Right lobe of liver (tissue), 6 donors: ENCODE results near the gene ABCB8. TPM values are rescaled to one million over a fixed set of nuclear protein-coding genes. Genes with fewer than 3 reads are reported as not detected.
A peak's percentile ranks its signal among the peaks of the same experiment; 100 is the strongest.

ENCODE experiments used
- ATAC-seq, 4 donors: fragments of 200-7000 bp; cut with Tn5 transposase; one replicate each; pipeline ENCODE4 v1.9.1; 2020; ENCODE audit warnings: mild to moderate bottlenecking in 4 of 4, moderate library complexity in 4 of 4
- DNase-seq, 3 donors: peaks; one replicate each; pipeline ENCODE4 v3.0.0-alpha.2; 2020
- H3K27ac ChIP-seq, 3 donors: fragments of 200-600 bp; one replicate each; pipeline ENCODE4 v1.8.0; 2022
- H3K27me3 ChIP-seq, 2 donors: fragments of 200-600 bp; one replicate each; pipeline ENCODE4 v1.8.0; 2022
- H3K36me3 ChIP-seq, 4 donors: fragments of 200-600 bp; sonication (generic) in 1 of 4; one replicate each; pipeline versions ENCODE4 v1.5.1 to v1.8.0; 2017 to 2022; ENCODE audit warnings: control low read depth in 1 of 4
- H3K4me1 ChIP-seq, 4 donors: fragments of 200-600 bp; sonication (generic) in 1 of 4; one replicate each; pipeline versions ENCODE4 v1.5.1 to v1.8.0; 2017 to 2022; ENCODE audit warnings: control low read depth in 1 of 4
- H3K4me3 ChIP-seq, 3 donors: fragments of 200-600 bp; one replicate each; pipeline ENCODE4 v1.8.0; 2022
- H3K9me3 ChIP-seq, 4 donors: fragments of 200-600 bp; sonication (generic) in 1 of 4; one replicate each; pipeline versions ENCODE4 v1.5.1 to v1.8.0; 2017 to 2022; ENCODE audit warnings: control low read depth in 1 of 4
- POLR2A ChIP-seq: fragments of 450-650 bp; IDR thresholded peaks from one replicate; pipeline ENCODE4 v1.6.1; 2017; ENCODE audit warnings: antibody characterized with exemption, mild to moderate bottlenecking
- WGBS: methylation state at CpG from one replicate; pipeline ENCODE4 v1.1.6; 2018; ENCODE audit warnings: low coverage, low lambda C conversion rate; ENCODE audit not compliant: insufficient coverage; ENCODE audit errors: missing lambda C conversion rate; 5-methylcytosine and 5-hydroxymethylcytosine counted together
- intact Hi-C, 2 donors: fragments of 100-400 bp; cut with DNase I; formaldehyde crosslinking; loops; one replicate each; pipeline versions ENCODE4 v1.11.2 to v1.14.1; 2022
- total RNA-seq, 6 experiments: library from RNA; depleted of rRNA in 2 of 6; stranded (reverse); fragments of >200 nt in 2 of 6; fragmentation: NEBNext Ultra II Directional in 3 of 6; extraction: Animal tissue kit (Norgen Biotek cat#: 25700) in 3 of 6; gene quantifications; one replicate each; pipeline versions ENCODE4 v1.1.0 to v1.2.4, GENCODE V29; 2016 to 2023
- TF ChIP-seq, protein P1 (sequence below), 4 donors: fragments of 200-600 bp in 3 of 4; fragments of 450-650 bp in 1 of 4; IDR thresholded peaks; one replicate each; pipeline versions ENCODE4 v1.5.1 to v1.8.0; 2016 to 2022; ENCODE audit warnings: antibody characterized with exemption in 4 of 4, mild to moderate bottlenecking in 2 of 4
- donor health status: DM: no; HTN: yes; CAD: no.
- donor health status: DM: no; HTN: no; CAD: no.
- donor health status: DM: no; HTN: no; CAD: no.
- donor health status: DM: no; HTN: yes; CAD: no.
- donor health status: DM: no; HTN: yes; CAD: no.

ABCB8 gene
- total RNA-seq, 6 experiments from 2014 or later: 22.3 to 33.8 (median 26.8) TPM

DNA sequence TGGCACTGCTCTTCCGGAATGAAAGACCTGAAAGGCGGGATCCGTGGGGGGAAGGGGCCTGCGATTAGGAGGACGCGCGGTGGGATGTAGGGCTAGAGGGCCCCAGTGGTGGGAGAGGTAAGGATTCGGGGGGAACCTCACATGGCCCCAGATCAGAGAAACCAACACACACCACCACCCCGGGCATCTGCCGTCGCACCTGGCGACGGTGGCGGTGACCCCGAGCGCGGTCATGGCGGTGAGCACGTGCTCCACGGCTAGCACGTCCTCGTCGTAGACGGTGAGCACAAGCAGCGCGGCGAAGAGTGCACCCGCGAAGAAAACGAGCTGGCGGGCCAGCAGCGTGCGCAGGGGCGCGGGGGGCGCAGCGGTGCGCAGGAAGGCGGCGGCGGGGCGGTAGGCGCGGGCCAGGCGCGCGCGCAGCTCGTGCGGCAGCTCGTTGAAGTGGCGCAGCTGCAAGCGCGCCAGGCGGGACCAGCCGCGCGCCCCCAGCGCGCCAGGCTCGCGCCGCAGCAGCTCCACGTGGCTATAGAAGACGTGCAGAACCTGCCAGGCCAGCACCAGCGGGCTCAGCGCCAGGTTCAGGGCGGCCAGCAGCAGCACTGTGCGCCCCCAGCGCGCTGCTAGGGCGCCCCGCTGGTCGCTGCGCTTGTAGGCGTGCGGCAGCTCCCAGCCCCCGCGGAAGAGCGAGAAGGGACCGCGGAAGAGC is 9.7 kb upstream of the ABCB8 start:
- no CpG with 5 or more reads among the region's 82 CpGs for WGBS
- Histone ChIP-seq H3K36me3 (no peaks in the 10 kb centered on the region), H3K9me3 (no peaks in the 10 kb centered on the region), H3K27me3 (peaks cover 0 to 12% of the 10 kb centered on the region in 2 donors), H3K27ac (no peak overlapping the region), H3K4me3 (peak overlapping the region in 1 of 3 donors; percentile 13), H3K4me1 (peaks cover 0 to 19% (median 2%) of the 10 kb centered on the region in 4 donors)
- TF ChIP-seq, protein P1, sequence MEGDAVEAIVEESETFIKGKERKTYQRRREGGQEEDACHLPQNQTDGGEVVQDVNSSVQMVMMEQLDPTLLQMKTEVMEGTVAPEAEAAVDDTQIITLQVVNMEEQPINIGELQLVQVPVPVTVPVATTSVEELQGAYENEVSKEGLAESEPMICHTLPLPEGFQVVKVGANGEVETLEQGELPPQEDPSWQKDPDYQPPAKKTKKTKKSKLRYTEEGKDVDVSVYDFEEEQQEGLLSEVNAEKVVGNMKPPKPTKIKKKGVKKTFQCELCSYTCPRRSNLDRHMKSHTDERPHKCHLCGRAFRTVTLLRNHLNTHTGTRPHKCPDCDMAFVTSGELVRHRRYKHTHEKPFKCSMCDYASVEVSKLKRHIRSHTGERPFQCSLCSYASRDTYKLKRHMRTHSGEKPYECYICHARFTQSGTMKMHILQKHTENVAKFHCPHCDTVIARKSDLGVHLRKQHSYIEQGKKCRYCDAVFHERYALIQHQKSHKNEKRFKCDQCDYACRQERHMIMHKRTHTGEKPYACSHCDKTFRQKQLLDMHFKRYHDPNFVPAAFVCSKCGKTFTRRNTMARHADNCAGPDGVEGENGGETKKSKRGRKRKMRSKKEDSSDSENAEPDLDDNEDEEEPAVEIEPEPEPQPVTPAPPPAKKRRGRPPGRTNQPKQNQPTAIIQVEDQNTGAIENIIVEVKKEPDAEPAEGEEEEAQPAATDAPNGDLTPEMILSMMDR (IDR thresholded peaks at IDR 0.05): no peak
- TF ChIP-seq POLR2A: no peak
- peak; percentile 8 to 24 (median 18) for ATAC-seq
- intact Hi-C loops: no loop called here
- peak in 1 of 3 donors; percentile 44 for DNase-seq

DNA sequence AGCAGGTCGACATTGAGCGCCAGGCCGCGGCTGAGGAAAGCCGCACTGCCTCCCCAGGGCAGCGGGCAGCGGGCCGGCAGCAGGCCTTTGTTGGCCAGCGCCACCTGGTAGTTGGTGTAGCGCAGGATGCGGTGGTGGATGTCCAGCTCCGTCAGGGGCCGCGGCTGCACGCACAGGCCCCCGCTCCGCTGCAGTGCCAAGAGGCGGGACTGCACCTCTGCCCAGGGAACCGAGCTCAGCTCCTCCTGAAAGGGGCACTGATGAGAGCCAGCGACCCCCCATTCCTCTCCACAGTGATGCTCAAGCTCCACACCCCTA is 9.2 kb upstream of the ABCB8 start:
- ATAC-seq (peak in 1 of 4 donors; percentile 25), DNase-seq (no peak)
- no CpG with 5 or more reads among the region's 20 CpGs for WGBS
- Histone ChIP-seq H3K4me1 (peaks cover 0 to 14% (median 2%) of the 10 kb centered on the region in 4 donors), H3K27me3 (peaks cover 0 to 10% of the 10 kb centered on the region in 2 donors), H3K36me3 (no peaks in the 10 kb centered on the region), H3K9me3 (no peaks in the 10 kb centered on the region), H3K4me3 (peak overlapping the region in 1 of 3 donors; percentile 13), H3K27ac (no peak overlapping the region)
- intact Hi-C loops: no loop called here
- TF ChIP-seq, protein P1 (IDR thresholded peaks at IDR 0.05): no peak
- no peak for TF ChIP-seq POLR2A

DNA sequence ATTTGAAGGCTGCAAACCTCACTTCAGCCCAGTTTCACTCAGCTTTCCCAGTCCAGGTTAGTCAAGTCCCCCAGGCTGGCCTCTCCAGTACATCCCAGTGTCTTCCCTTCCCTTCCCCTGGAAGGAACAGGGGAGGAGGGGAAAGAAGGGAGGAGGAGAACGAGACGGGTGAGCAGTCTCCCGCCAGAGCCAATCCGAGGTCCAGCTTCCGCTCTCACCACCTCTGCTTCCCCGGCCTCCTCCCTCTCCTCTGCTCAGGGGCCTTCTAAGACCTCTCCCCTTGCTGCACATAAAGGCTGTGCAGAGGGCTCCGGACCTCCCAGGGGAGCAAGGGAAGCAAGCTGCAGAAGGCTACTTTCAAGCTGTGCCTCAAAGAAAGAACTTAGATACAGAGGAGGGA is 8.0 kb upstream of the ABCB8 start:
- ATAC-seq (no peak), DNase-seq (no peak)
- Histone ChIP-seq H3K4me1 (peaks cover 0 to 14% (median 2%) of the 10 kb centered on the region in 4 donors), H3K36me3 (no peaks in the 10 kb centered on the region), H3K4me3 (no peak overlapping the region), H3K27ac (no peak overlapping the region), H3K9me3 (no peaks in the 10 kb centered on the region), H3K27me3 (peaks cover 0 to 8% of the 10 kb centered on the region in 2 donors)
- intact Hi-C loops: no loop called here
- 45% methylated on average over 4 of the region's 7 CpGs for WGBS
- TF ChIP-seq, protein P1 (IDR thresholded peaks at IDR 0.05): no peak
- TF ChIP-seq POLR2A: no peak

DNA sequence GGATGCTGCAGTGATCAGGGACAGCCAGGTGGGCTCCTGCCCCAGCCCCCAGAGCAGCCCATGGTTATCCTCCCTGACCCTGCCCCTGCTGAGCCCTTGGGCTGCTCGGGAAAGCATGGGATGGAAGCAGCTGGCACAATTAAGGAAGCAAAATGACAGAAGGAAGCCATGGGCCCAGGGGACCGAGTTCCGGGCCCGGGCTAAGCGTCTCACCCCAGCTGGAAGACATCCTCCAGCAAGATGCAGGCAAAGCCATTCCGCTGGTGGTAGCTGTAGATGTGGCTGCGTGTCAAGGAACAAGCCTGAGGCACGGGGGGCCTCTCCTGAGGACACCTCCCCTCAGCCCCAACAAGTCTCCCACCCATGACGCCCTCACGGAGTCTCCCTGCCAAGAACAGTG is 5.0 kb upstream of the ABCB8 start:
- no peak for DNase-seq
- TF ChIP-seq, protein P1 (IDR thresholded peaks at IDR 0.05): no peak
- TF ChIP-seq POLR2A: no peak
- Histone ChIP-seq H3K4me3 (no peak overlapping the region), H3K9me3 (no peaks in the 10 kb centered on the region), H3K4me1 (peaks cover 0 to 10% (median 0%) of the 10 kb centered on the region in 4 donors), H3K36me3 (no peaks in the 10 kb centered on the region), H3K27ac (no peak overlapping the region), H3K27me3 (peaks cover 0 to 7% of the 10 kb centered on the region in 2 donors)
- ATAC-seq: no peak
- intact Hi-C loops: no loop called here
- 69% methylated on average over 4 of the region's 10 CpGs for WGBS
